Right forelimb (tissue), 1 donor: ENCODE results near the gene USP34.
"Not testable (repeated sequence)": the region's sequence is repeated elsewhere in the genome, so short reads cannot be mapped to it uniquely, and the experiment has no call there.

Source experiments
- DNase-seq: peaks from one replicate; pipeline ENCODE4 v3.0.0-alpha.2; 2018

Gene USP34, protein sequence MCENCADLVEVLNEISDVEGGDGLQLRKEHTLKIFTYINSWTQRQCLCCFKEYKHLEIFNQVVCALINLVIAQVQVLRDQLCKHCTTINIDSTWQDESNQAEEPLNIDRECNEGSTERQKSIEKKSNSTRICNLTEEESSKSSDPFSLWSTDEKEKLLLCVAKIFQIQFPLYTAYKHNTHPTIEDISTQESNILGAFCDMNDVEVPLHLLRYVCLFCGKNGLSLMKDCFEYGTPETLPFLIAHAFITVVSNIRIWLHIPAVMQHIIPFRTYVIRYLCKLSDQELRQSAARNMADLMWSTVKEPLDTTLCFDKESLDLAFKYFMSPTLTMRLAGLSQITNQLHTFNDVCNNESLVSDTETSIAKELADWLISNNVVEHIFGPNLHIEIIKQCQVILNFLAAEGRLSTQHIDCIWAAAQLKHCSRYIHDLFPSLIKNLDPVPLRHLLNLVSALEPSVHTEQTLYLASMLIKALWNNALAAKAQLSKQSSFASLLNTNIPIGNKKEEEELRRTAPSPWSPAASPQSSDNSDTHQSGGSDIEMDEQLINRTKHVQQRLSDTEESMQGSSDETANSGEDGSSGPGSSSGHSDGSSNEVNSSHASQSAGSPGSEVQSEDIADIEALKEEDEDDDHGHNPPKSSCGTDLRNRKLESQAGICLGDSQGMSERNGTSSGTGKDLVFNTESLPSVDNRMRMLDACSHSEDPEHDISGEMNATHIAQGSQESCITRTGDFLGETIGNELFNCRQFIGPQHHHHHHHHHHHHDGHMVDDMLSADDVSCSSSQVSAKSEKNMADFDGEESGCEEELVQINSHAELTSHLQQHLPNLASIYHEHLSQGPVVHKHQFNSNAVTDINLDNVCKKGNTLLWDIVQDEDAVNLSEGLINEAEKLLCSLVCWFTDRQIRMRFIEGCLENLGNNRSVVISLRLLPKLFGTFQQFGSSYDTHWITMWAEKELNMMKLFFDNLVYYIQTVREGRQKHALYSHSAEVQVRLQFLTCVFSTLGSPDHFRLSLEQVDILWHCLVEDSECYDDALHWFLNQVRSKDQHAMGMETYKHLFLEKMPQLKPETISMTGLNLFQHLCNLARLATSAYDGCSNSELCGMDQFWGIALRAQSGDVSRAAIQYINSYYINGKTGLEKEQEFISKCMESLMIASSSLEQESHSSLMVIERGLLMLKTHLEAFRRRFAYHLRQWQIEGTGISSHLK (N-terminal part only)

DNA sequence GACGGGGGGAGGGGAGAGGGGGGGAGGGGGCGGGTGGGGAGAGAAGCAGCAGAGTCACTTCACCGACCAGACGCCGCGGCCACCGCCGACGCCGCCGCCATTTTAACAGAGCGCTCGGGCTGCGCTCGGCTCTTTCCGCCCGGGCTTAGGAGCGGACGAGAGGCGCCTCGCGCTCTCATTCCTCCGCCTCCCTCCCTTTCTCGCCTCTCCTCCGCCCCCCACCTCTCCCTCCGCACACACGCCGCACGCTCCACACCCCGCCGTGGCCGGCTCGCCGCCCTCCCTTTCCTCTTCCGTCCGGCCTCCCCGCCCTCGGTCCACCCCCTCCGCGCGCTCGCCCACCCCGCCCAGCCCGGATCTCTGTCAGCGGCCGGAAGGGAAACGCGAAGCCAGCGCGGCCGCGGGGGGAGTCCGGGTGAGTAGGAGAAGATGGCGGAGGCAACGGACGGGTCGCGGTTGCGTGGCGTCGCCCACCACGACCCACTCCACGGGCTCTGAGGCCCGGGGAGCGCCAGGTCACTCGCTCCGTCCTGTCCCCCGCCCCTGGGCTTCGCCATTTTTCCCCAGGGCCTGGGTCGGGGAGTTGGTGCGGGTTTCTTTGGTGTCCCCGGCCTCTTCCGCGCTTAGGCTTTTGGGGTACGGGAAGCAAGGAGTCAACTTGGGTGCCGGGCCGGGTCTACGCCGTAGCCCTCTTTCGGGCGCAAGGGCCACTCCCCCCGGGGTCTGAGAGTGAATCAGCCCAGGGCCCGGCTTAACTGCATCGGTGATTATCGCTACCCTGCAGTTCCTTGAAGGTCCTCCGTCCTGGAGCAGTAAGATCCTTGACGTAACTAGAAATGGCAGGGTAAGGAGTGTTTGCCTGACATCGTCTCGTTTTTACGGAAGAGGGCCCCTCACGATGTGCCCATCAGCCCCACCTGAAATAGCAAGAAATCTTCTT lies at the start of gene USP34:
USP34 (minus strand) TSS at position 123 of the 940 bp plus-strand sequence. CDS start 395 bp downstream, outside the sequence.
- peak; percentile 97 for DNase-seq

DNA sequence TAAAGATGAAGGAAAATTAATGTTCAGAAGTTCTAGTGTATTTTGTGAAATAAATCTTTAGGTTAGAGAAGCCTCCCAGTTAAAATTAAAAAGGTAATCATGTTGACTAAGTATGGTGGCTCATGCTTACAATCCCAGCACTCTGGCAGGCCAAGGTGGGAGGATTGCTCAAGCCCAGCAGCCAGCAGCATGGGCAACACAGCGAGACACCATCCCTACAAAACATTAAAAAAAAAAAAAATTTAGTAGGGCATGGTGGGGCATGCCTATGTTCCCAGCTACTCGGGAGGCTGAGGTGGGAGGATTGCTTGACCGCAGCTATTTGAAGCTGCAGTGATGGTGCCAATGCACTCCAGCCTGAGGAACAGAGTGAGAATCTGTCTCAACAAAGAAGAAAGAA lies 49.4 kb upstream of the USP34 start:
- DNase-seq = no peak

DNA sequence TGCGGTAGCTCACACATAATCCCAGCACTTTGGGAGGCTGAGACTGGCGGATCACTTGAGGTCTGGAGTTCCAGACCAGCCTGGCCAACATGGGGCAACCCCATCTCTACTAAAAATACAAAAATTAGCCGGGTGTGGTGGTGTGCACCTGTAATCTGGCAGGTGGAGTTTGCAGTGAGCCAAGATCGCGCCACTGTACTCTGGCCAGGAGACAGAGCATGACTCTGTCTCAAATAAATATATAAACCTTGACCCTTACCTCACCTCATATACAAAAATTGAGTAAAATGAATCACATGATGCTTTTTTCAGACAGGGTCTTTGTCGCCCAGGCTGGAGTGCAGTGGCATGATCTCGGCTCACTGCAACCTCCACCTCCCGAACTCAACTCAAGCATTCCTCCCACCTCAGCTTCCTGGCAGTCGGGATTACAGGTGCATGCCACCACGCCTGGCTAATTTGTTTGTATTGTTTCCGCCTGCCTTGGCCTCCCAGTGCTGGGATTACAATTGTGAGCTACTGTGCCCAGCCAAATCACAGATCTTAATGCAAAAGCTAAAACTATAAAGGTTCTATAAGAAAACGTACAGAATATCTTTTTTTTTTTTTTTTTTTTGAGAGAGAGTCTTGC lies 42.0 kb upstream of the USP34 start:
- no peak for DNase-seq

DNA sequence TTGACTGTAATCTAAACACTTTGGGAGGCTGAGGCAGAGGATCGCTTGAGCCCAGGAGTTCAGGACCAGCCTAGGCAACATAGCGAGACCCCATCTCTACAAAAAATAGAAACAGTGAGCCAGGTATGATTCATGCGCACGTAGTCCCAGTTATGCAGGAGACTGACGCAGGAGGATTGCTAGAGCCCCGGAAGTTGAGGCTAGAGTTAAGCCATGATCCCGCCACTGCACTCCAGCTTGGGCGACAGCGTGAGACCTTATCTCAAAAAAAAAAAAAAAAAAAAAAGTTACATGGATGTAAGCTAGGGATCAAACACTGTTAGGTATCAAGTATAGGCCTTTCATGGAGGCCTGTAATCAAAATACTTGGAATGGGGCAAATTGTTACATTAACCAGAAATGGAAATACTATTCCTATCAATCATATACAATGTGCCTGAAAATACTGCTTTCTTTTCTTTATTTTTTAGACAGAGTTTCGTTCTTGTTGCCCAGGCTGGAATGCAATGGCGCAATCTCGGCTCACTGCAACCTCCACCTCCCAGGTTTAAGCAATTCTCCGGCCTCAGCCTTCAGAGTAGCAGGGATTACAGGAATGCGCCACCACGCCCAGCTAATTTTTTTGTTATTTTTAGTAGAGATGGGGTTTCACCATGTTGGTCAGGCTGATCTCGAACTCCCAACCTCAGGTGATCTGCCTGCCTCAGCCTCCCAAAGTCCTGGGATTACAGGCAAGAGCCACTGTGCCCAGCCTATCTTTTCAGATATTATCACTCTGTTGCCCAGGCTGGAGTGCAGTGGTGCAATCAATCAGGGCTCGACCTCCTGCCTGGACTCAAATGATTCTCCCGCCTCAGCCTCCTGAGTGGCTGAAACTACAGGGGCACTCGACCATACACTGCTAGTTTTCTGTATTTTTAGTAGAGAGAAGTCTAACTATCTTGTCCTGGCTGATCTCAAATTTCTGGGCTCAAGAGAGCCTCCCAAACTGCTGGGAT lies 40.1 kb upstream of the USP34 start:
- no peak for DNase-seq

DNA sequence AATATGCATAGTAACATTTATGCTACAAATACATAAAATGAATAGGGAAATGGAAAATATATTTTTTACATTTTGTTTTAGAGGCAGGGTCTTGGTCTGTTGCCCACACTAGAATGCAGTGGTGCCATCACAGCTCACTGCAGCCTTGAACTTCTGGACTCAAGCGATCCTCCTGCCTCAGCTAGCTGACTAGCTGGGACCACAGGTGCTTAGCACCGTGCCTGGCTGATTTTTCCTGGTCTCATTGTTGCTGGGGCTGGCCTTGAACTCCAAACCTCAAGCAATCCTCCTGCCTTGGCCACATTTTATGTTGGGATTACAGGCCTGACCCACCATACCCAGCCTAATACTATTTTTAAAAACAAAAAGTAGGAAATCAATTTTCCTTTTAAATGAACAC lies 34.1 kb upstream of the USP34 start:
- DNase-seq = no peak

DNA sequence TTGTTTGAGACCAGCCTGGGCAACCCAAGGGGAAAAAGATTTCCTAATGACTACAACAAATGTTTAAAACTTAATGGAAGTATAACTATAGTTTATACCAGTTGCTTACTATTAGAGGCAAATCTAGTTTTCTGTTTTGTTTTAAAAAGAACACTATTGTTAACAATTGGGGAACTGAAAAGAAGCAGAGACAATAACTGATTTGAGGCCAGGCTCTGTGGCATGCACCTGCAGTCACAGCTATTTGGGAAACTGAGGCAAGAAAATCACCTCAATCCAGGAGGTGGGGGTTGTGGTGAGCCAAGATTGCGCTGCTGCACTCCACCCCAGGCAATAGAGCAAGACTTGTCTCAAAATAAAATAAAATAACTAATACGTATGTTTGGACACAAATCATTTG lies 28.2 kb upstream of the USP34 start:
- no peak for DNase-seq

DNA sequence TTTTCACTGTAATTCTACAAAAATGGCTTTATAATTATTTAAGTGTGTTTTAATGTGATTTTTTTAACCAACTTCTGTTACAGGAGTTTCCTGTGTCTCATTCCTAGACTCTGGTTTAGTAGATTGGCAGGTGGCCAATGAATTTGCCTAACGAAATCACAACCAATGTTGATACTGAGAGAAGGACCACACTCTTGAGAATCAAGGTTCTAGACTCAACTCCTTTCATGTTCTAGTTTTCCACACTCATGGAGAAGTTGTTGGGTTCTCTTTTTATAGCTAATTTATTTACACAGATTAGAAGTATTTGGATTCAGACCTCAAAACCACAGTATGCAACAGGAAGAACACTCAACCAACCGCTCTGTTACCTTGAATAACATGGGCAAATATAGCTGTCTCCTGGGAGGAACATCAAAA lies 22.6 kb upstream of the USP34 start:
- no peak for DNase-seq

DNA sequence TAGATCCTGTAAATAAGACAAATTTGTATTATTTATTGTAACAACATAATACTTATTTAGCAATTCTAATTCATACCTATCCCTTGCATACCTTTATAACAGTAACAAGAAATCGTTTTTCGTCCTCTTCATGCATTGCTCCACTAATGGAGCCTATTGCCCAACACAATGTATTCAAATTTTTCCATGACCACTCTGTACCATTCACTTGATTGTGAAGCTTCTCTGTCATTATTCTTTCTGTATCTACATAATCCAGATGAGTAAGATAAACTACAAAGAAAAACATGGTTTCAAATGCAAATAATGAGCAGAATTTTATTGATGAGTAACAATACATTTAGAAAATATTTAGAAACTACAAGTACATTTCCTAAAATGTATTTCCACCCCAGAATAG lies 21.6 kb upstream of the USP34 start:
- DNase-seq = no peak

DNA sequence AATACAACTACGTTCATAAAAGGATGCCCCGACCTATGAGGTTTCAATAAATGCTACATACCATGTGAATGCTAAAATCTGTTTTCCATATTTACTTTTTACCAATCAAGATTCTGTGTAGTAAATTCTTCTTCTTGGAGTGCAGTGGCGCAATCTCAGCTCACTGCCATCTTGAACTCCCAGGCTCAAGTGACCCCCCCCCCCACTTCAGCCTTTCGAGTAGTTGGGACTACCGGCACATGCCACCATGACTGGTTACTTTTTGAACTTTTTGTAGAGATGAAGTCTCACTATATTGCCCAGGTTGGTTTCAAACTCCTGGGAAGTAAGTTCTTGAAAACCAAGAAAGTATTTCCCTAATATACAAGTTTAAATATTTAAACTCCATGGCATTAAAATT lies 14.4 kb upstream of the USP34 start:
- no peak for DNase-seq

DNA sequence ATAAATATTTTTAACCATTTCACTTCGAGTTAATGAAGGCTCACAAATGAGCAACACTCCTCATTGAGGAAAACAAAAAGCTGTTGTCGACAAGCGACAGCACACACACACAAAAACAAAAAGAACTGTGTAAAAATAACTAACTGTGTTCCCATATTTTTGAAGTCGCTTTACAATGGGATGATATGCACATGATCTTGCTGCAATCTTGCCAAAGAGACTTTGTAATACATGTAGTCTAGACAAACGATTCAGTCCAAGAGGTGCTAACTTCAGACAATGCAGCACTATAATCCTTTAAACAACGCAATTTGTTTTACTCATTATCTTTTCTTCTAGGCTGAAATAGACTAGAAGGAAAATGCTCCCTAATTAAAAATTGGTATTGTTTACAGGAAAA lies 7.2 kb upstream of the USP34 start:
- DNase-seq = no peak

DNA sequence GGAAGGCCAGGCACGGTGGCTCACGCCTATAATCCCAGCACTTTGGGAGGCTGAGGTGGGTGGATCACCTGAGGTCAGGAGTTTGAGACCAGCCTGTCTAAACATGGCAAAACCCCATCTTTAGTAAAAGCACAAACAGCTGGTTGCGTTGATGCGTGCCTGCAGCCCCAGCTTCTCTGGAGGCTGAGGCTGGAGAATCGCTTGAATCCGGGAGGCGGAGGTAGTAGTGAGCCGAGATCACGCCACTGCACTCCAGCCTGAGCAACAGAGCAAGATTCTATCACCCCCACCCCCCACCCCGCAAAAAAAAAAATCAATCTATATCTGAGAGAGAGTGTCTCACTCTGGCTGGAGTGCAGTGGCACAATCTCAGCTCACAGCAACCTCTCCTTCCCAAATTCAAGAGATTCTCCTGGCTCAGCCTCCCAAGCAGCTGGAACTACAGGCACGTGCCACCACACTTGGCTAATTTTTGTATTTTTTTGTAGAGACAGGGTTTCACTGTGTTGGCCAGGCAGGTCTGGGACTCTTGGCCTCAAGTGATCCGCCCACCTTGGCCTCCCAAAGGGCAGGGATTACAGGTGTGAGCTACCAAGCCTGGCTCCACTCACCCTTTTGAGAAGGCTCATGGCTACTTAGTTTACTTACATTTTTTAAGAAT lies 6.2 kb upstream of the USP34 start:
- DNase-seq = not testable (repeated sequence)

DNA sequence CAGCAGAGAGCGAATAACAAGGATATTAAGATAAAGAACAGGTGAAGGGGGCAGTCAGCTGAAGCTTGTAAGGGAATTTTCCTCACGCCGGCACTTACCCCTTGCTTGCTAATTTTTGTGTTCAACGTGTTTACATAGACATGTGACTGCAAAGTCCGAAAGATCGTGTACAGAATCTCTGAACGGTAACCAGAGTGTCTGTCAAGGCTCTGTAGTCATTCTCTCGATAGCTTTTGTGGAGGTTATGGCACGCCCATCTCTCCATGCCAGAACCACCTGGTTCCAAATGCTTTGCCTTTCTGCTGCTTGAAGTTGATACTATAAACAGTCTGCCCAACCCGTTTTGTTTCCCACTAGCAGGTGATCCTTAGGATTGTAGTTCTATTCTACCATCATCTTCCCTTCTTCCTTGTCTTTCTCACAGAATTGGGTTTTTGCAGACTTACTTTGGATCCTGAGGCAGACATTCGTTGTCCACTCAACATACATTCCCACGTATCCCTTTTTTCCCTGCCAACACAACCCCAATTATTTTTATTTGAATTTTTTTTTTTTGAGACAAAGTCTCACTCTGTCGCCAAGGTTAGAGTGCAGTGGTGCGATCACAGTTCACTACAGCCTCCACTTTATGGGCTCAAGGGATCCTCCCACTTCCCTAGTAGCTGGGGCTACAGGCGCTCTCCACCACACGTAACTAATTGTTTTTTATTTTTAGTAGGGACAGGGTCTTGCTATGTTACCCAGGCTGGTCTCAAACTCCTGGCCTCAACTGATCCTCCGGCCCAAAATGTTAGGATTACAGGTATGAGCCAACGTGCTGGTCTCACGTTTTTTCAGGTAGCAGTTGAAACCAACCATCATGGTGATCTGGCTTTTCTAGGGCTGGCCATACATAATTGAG lies 1.3 kb upstream of the USP34 start:
- no peak for DNase-seq

DNA sequence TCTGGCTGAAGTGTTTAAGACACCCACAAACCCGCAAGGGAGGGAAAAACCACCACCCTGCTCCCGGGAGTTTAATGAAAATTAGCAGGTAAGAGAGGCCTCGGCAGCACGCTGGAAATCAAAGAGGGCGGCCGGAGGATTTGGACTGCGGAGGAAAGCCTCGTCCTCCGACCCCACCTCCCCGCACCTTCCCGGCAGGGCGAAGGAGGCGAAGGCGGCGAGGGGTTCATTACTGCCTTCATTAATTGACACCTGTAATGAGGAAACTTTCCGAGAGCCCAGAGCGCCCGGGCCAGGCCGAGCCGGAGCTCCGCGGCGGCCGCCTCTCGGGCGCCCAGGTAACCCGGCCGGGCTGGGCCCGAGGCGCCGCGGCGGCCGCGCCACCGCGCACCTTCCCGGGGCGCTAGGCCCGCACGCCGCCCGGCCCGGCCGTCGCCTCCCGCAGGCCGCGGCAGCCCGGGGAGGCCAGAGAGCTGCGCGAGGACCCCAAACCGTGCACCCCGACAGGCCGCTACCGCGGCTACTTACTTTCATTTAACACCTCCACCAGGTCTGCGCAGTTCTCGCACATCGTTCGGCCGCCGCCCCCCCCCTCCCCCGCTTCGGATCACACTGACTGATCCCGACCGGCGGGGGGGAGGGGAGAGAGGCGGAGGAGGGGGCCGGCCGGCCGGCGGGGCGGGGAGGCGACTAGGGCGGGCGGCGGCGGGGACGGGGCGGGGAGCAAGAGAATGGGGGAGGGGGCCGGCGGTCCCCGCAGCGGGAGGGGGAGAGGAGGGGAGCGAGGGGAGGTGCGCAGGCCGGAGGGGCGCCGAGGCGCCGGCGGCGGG lies 550 bp downstream of the USP34 start:
- peak; percentile 93 for DNase-seq

DNA sequence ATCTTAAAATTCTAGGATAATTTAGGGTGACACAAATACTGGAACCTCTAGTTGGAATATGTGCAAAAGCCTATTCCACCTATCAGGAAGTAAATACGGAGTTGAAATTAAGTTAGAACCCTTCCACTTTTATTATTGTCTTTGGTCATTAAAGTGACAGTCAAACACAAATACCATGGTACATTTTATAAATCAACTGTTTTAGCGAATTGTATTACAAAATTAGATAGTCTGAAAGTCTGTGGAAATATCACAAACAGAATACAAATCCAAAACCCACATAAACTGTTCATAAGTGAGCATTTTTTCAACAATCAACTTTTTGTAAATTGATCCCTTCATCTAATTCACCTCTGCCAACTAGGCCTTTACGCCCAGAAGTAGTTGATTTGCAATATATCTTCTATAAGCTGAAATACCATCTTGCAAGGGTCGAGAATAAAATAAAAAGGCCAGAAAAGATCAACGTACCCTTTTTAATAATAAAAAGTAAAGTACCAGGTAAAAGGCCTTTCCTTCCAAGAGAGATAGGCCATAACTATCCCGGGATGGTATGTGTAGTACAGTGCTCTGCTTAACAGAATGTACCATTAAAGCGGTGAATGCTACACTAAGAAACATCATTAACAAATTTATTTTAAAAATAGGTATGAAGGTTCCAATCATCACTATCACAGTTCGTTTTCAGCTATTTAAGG lies 1.3 kb downstream of the USP34 start:
- no peak for DNase-seq

DNA sequence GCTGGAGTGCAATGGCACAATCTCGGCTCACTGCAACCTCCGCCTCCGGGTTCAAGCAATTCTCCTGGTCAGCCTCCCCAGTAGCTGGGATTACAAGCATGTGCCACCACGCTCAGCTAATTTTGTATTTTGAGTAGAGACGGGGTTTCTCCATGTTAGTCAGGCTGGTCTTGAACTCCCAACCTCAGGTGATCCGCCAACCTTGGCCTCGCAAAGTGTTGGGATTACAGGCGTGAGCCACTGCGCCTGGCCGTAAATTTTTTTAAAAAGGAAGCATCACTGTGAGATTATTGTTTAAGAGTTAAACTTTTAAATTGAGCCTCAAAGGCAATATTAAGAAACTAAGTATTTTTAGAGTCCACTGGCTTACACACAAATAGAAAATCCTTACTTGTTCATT lies 2.7 kb downstream of the USP34 start:
- not testable (repeated sequence) for DNase-seq

DNA sequence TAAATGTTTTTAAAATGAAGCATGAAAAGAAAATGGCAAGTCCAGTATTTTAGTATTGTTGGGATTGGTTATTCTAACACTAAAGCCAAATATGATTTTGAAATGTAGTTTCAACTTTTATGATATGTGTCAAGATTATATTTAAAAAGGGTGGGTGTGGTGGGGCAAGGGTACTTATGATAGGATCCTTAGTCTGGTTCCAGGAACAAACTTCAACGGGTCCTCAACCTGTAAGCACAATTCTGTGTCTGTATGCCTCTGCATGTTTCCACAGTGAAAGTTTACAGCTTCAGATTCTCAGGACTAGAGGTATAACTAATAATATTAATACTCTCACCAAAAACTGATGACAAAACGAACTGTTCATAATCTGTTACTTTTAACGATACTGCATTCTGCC lies 5.8 kb downstream of the USP34 start:
- DNase-seq = no peak
